Measurements from ENCODE around the gene CTDSPL.

CTDSPL gene

GRCh38 chr3:37853691-37854413, 7.8 kb upstream of the CTDSPL start:
- DNase-seq (ENCODE audit: low spot score): no peak

GRCh38 chr3:37855363-37855970, 6.2 kb upstream of the CTDSPL start:
- peak; percentile 64 for DNase-seq (ENCODE audit: low spot score)

- no peak for DNase-seq (ENCODE audit: low spot score)
Measured at GRCh38 chr3:37856381-37856780, 5.3 kb upstream of the CTDSPL start.

GRCh38 chr3:37858742-37859141, 2.9 kb upstream of the CTDSPL start:
- no peak for DNase-seq (ENCODE audit: low spot score)

GRCh38 chr3:37859354-37859753, 2.3 kb upstream of the CTDSPL start:
- DNase-seq (ENCODE audit: low spot score): no peak

- no peak for DNase-seq (ENCODE audit: low spot score)
Measured at GRCh38 chr3:37859908-37860199, 1.8 kb upstream of the CTDSPL start.

- DNase-seq (ENCODE audit: low spot score): no peak
Measured at GRCh38 chr3:37862219-37862902, 681 bp downstream of the CTDSPL start.

GRCh38 chr3:37862903-37863815, 1.5 kb downstream of the CTDSPL start:
- no peak for DNase-seq (ENCODE audit: low spot score)

GRCh38 chr3:37863949-37864822, 2.5 kb downstream of the CTDSPL start:
- DNase-seq (ENCODE audit: low spot score): no peak

- DNase-seq (ENCODE audit: low spot score): no peak
Measured at GRCh38 chr3:37864904-37865303, 3.2 kb downstream of the CTDSPL start.

- DNase-seq (ENCODE audit: low spot score): no peak
Measured at GRCh38 chr3:37867144-37867543, 5.5 kb downstream of the CTDSPL start.

- no peak for DNase-seq (ENCODE audit: low spot score)
Measured at GRCh38 chr3:37871858-37872257, 10.2 kb downstream of the CTDSPL start.

GRCh38 chr3:37872413-37873160, 10.9 kb downstream of the CTDSPL start:
- DNase-seq (ENCODE audit: low spot score): no peak

- DNase-seq (ENCODE audit: low spot score): no peak
Measured at GRCh38 chr3:37876279-37876678, 14.6 kb downstream of the CTDSPL start.

GRCh38 chr3:37882711-37883110, 21.0 kb downstream of the CTDSPL start:
- DNase-seq (ENCODE audit: low spot score): no peak

- no peak for DNase-seq (ENCODE audit: low spot score)
Measured at GRCh38 chr3:37885814-37886213, 24.1 kb downstream of the CTDSPL start.

- no peak for DNase-seq (ENCODE audit: low spot score)
Measured at GRCh38 chr3:37886395-37886794, 24.7 kb downstream of the CTDSPL start.

- DNase-seq (ENCODE audit: low spot score): no peak
Measured at GRCh38 chr3:37887062-37887461, 25.4 kb downstream of the CTDSPL start.

- DNase-seq (ENCODE audit: low spot score): no peak
Measured at GRCh38 chr3:37887824-37888223, 26.1 kb downstream of the CTDSPL start.

GRCh38 chr3:37888421-37888820, 26.7 kb downstream of the CTDSPL start:
- DNase-seq (ENCODE audit: low spot score): no peak

- DNase-seq (ENCODE audit: low spot score): no peak
Measured at GRCh38 chr3:37890522-37890921, 28.8 kb downstream of the CTDSPL start.
